IPS-18a (cell line): Measurements from ENCODE around the gene MKKS.
A peak's percentile ranks its signal among the peaks of the same experiment; 100 is the strongest.

Source experiments
- H3K27ac ChIP-seq: one replicate; pipeline ENCODE4 v1.5.1; 2013; ENCODE audit warnings: low read length
- H3K27me3 ChIP-seq: one replicate; pipeline ENCODE4 v1.6.1; 2013; ENCODE audit warnings: mild to moderate bottlenecking, low read length; ENCODE audit not compliant: control insufficient read depth, insufficient read depth
- H3K36me3 ChIP-seq: one replicate; pipeline ENCODE4 v1.6.1; 2013; ENCODE audit warnings: low read depth, low read length; ENCODE audit not compliant: control insufficient read depth
- H3K4me1 ChIP-seq: one replicate; pipeline ENCODE4 v1.6.1; 2013; ENCODE audit warnings: low read depth, low read length; ENCODE audit not compliant: control insufficient read depth
- H3K4me3 ChIP-seq: one replicate; pipeline ENCODE4 v1.5.1; 2013; ENCODE audit warnings: low read length
- H3K9ac ChIP-seq: one replicate; pipeline ENCODE4 v1.6.1; 2013; ENCODE audit warnings: mild to moderate bottlenecking, low read length, moderate library complexity
- H3K9me3 ChIP-seq: one replicate; pipeline ENCODE4 v1.6.1; 2013; ENCODE audit warnings: low read depth, low read length; ENCODE audit not compliant: control insufficient read depth

The MKKS gene

GRCh38 chr20:10448270-10449156 is 14.5 kb upstream of the MKKS start:
- Histone ChIP-seq H3K27me3 (no peaks in the 10 kb centered on the region), H3K4me1 (peaks cover 5% of the 10 kb centered on the region), H3K9me3 (no peaks in the 10 kb centered on the region), H3K9ac (no peak overlapping the region), H3K36me3 (no peaks in the 10 kb centered on the region), H3K27ac (no peak overlapping the region), H3K4me3 (no peak overlapping the region)

- no peak overlapping the region for H3K4me3 ChIP-seq
- no peak overlapping the region for H3K9ac ChIP-seq
- no peak overlapping the region for H3K27ac ChIP-seq
These were observed 13.0 kb upstream of the MKKS start for GRCh38 chr20:10447028-10447427.

GRCh38 chr20:10445758-10446157 is 11.7 kb upstream of the MKKS start:
- Histone ChIP-seq H3K9ac (no peak overlapping the region), H3K36me3 (no peaks in the 10 kb centered on the region), H3K4me3 (no peak overlapping the region), H3K27ac (no peak overlapping the region), H3K4me1 (peaks cover 5% of the 10 kb centered on the region), H3K27me3 (no peaks in the 10 kb centered on the region), H3K9me3 (no peaks in the 10 kb centered on the region)

More at GRCh38 chr20:10447028-10447427, 13.0 kb upstream of the MKKS start:
- Histone ChIP-seq H3K27me3 (no peaks in the 10 kb centered on the region), H3K36me3 (no peaks in the 10 kb centered on the region), H3K9me3 (no peaks in the 10 kb centered on the region), H3K4me1 (peaks cover 5% of the 10 kb centered on the region)

- Histone ChIP-seq H3K4me3 (no peak overlapping the region), H3K27me3 (no peaks in the 10 kb centered on the region), H3K9ac (no peak overlapping the region), H3K27ac (no peak overlapping the region), H3K4me1 (peaks cover 5% of the 10 kb centered on the region), H3K9me3 (no peaks in the 10 kb centered on the region), H3K36me3 (no peaks in the 10 kb centered on the region)
These were observed 9.9 kb upstream of the MKKS start for GRCh38 chr20:10443936-10444335.

- Histone ChIP-seq H3K27me3 (no peaks in the 10 kb centered on the region), H3K9ac (no peak overlapping the region), H3K36me3 (no peaks in the 10 kb centered on the region), H3K4me1 (peaks cover 4% of the 10 kb centered on the region), H3K4me3 (no peak overlapping the region), H3K27ac (no peak overlapping the region), H3K9me3 (no peaks in the 10 kb centered on the region)
These were observed 4.2 kb upstream of the MKKS start for GRCh38 chr20:10438217-10438616.

GRCh38 chr20:10436053-10436699 is 2.2 kb upstream of the MKKS start:
- Histone ChIP-seq H3K9ac (peak overlapping the region; percentile 96), H3K27ac (no peak overlapping the region), H3K9me3 (no peaks in the 10 kb centered on the region), H3K27me3 (no peaks in the 10 kb centered on the region), H3K4me3 (peak overlapping the region; percentile 93), H3K36me3 (peaks cover 3% of the 10 kb centered on the region), H3K4me1 (peaks cover 10% of the 10 kb centered on the region)

- Histone ChIP-seq H3K27me3 (no peaks in the 10 kb centered on the region), H3K27ac (peak within 1 kb of the TSS; percentile 89), H3K4me3 (peak within 1 kb of the TSS; percentile 93), H3K36me3 (peaks cover 3% of the 10 kb centered on the region), H3K9ac (peak within 1 kb of the TSS; percentile 96), H3K4me1 (peaks cover 10% of the 10 kb centered on the region), H3K9me3 (no peaks in the 10 kb centered on the region)
These were observed 1.1 kb upstream of the MKKS start, which contains the start of gene SLX4IP for GRCh38 chr20:10434832-10435812. Gene SLX4IP, plus strand, starts transcription at chr20:10435305. Its CDS starts 22,900 bp downstream, at chr20:10458205.

GRCh38 chr20:10434467-10434831 is 427 bp upstream of the MKKS start:
- no peaks in the 10 kb centered on the region for H3K9me3 ChIP-seq
- peaks cover 10% of the 10 kb centered on the region for H3K4me1 ChIP-seq
- H3K27me3 ChIP-seq: no peaks in the 10 kb centered on the region
- H3K36me3 ChIP-seq: peaks cover 3% of the 10 kb centered on the region
- H3K4me3 ChIP-seq: peak overlapping the region; percentile 93
- peak overlapping the region; percentile 89 for H3K27ac ChIP-seq
- peak overlapping the region; percentile 96 for H3K9ac ChIP-seq

GRCh38 chr20:10433014-10433622 is 904 bp downstream of the MKKS start:
- Histone ChIP-seq H3K9ac (peak overlapping the region; percentile 96), H3K36me3 (peaks cover 3% of the 10 kb centered on the region), H3K27ac (peak overlapping the region; percentile 83), H3K27me3 (no peaks in the 10 kb centered on the region), H3K4me1 (peaks cover 17% of the 10 kb centered on the region), H3K4me3 (peak overlapping the region; percentile 93), H3K9me3 (no peaks in the 10 kb centered on the region)

- Histone ChIP-seq H3K9me3 (no peaks in the 10 kb centered on the region), H3K9ac (no peak overlapping the region), H3K27ac (no peak overlapping the region), H3K4me3 (no peak overlapping the region), H3K36me3 (peaks cover 3% of the 10 kb centered on the region), H3K27me3 (no peaks in the 10 kb centered on the region), H3K4me1 (peaks cover 17% of the 10 kb centered on the region)
These were observed 1.9 kb downstream of the MKKS start for GRCh38 chr20:10432079-10432478.

- Histone ChIP-seq H3K4me1 (peaks cover 13% of the 10 kb centered on the region), H3K9ac (no peak overlapping the region), H3K27me3 (no peaks in the 10 kb centered on the region), H3K4me3 (no peak overlapping the region), H3K36me3 (peaks cover 8% of the 10 kb centered on the region), H3K9me3 (no peaks in the 10 kb centered on the region), H3K27ac (no peak overlapping the region)
These were observed 3.3 kb downstream of the MKKS start for GRCh38 chr20:10430704-10431103.
